Measurements from ENCODE around the gene ANXA6.

ANXA6 gene

DNA sequence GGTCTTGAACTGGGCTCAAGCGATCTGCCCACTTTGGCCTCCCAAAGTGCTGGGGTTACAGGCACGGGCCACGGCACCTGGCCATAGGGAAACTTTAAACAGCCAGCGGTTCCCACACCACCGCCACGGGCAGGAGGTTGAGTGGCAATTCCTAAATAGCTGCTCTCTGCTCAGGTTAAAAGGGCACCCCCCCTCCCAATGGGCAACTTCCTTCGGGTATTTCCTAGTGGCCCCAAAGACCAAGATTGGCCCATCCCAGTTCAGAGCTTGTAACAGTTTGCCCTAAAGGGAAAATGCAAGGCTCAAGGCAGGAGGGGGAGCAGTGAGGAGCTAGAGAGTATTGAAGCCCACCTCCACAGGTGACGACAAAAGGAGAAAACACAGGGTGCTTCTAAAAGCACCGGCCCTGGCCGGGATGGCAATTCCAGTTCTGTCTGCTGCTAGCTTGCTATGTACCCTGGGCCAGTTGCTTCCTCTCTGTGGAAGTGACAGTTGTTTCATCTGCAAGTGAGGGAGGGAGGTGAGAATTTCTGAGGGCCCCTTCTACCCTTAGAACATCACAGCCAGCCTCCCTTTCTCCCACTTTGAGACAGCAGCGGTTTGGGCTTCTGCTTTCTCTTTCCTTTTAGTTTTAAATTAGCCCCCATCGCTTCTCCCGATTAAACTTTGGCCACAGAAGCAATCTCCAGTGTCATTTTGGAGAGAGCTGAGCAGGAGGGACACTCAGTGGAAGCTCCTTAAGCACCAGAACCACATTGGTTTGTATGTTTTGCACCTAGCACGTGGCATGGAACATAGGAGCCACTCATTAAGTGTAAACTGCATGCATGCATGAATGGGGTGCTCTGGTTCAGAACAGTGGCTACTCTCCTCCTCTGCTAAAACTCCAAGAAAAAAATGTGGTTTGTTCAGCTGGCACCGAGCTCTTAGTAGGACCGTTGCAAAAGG lies 59.5 kb downstream of the ANXA6 start:
- DNase-seq, result peak; percentile 76

DNA sequence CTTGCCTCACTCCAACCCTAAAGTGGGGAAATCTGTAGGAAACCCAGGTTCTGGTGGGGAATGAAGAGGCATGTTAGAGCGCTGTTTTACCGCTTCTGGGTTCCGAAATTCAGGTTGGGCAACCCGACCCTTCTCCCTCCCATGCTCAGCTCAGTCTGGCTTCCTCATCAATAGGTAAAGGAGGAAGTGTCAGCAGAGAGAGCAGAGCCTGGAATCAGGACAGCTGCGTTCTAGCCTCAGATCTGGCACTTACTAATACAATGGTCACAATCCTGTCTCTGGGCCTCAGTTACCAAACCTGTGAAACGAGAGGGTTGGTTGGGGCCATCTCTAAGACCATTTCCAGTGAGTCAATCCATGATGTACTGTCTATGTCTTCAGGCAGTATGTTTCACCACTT lies 60.5 kb downstream of the ANXA6 start:
- DNase-seq, result no peak

DNA sequence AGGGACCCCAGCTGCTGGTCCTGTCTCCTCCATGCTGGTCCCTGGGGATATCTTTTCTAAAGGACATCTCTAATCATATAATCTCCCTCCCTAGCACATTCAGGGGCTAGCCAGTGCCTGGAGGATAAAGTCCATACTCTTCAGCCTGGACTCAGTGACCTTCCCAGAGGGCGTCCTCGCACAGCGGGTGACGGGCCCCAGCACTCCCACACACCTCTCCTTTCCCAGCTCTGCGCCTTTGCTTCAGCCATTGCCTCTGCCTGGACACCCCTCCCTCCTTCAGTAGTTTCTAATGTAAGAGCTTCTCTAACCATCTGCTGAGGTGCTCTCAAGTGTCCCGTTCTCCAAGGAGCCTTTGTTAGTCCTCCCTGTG lies 61.6 kb downstream of the ANXA6 start:
- DNase-seq, result no peak

DNA sequence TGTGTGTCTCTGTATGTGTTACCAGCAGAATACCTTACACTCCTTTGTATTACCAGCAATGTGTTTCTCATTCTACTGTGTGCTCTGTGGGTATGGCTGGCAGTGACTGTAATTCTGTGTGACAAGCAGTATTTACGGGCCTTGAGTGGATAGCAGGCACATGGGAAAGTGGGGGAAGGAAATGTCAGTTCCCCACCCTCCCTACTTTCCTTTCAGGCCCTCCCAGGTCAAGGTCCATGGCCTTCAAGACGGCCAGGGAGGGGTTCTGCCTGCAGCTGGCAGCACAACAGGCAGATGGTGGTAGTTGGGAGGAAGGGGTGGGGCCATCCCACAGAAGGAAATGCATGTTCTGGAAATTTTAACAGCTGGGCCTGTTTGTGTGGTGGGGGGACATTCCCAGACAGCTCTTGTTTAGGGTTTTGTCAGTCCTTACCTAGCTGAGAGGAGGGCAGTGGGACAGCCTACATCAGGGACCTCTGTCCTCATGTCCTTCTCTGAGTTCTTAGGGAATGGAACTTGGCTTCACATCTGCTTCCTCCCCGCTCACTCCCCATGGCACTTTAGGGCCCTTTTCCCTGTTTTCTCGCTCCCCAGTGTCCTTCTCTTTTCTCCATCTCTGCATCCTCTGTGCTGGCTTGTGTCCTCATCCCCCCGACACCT lies 62.1 kb downstream of the ANXA6 start:
- DNase-seq, result no peak

DNA sequence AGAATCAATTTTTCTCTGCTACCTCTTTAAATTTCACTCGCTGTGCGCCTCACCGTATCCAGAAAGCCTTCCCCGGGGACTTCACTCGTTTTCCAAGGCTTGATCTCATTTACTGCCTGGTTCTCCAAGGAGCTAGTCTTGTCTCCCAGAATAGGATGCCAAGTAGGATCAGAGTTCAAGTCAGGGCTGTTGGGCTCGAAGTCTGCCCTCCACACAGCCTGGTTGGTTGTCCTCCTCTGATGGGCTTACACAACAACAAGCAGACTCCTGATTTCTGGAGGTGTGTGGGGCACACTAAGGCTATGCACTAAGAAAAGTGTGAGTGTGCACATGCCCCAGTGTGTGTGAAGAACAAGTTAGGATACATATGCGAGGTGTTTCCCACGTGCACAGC lies 62.7 kb downstream of the ANXA6 start:
- no peak for DNase-seq

DNA sequence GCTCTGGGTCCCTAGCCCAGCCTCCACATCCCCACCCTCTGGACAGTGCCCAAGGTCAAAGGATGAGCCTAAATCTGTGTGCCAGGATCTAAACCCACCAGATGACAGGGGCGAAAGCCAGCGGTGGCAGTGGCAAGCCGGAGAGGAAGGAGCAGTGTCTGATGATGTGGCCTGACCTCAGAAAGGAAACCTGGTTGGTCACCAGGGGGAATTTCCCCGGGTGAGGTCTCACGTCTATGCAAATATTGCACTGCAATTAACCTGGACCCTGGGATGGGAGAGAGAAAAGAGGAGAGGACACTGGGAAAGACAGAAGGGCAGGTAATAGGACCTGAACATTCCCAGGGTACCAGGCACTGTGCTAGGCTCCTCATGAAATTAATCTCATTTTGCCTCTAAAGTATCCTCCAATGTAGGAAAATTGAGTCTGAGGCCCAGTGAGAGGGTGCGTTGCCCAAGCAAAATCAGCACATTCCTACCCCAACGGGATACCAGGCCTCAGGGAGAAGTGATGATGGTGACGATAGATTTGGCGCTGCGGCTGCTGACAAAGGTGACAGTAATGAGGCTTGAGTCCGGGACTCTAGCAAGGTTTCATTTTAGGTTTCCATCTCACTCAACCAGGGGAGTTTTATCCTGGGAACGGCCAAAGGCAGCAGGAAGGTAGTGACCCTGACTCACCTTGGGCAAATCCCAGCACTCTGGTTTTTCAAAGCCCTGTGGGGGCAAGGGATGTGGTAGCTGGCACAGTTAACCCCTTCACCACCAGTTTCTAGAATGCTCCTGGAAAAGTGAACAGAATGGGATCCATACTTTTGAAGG lies 63.3 kb downstream of the ANXA6 start:
- DNase-seq, result peak; percentile 82

DNA sequence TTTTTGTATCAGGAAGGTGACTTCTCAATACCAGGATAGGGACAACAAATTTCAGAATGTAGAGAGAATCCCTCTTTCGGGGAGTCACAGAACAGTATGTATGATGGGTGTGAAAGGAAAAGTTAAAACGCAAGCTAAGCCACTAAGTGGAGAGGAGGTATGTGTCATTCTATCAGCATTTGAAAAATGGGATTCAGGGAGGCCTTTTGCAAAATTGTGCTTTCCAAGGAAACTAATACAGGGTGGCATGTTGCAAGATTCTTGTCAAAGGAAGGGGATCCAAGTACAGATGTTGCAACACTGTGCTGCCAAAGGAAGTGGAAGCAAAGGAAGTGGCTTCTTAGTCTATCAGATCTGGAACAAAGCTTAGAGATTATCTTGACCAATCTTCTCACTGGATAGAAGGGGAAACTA lies 64.1 kb downstream of the ANXA6 start:
- no peak for DNase-seq

DNA sequence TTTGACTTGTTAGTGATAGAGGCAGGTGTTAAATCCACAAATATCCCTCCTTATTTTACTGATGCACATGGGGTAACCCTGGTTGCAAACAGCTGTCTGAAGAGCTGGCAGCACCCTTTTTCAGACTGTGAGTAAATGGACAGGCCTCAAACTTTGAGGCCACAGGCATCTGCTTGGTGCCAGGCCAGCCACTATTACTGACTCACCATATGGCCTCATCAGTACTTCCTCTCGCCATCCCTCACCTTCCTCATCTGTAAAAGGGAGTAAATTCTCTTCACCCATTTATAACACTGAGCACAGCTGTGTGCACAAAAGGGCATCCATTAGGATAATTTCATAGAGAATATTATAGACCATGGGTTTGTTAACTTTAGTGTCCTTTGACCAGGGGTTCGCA lies 64.8 kb downstream of the ANXA6 start:
- DNase-seq, result no peak

DNA sequence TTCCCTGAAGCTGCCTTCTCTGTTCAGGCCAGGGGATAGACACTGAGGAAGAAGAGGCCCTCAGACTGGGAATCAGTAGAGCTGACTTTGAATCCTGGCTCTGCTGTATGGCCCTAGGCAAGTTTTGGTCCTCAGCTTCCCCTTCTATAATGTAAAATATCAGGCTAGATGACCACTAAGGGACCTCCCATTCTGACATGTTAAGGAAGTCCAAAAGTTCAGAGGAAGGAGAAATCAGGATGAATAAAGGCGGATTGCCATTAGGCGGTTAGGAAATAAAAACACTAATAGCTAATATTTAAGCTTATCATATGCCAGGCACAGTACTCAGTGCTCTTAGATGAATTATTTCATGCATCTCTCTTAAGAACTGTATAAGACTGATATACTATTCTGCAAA lies 67.9 kb downstream of the ANXA6 start:
- no peak for DNase-seq

DNA sequence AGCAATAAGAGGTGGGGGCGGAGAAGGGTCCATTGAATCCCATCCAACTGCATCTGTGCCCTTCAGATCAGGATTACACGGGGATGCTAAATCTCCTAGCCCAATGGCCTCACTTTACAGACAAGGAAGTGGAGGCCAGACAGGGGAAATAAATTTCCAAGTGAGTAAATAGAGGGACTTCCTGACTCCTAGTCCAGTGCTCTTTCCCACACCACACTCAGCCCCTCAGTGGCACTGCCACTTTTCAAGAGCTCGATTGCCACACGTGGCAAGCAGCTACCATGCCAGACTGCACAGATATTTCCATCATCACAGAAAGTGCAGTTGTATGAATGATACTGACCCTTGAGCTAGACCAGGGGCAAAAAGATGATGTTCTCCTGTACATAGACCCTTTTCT lies 68.6 kb downstream of the ANXA6 start:
- no peak for DNase-seq

DNA sequence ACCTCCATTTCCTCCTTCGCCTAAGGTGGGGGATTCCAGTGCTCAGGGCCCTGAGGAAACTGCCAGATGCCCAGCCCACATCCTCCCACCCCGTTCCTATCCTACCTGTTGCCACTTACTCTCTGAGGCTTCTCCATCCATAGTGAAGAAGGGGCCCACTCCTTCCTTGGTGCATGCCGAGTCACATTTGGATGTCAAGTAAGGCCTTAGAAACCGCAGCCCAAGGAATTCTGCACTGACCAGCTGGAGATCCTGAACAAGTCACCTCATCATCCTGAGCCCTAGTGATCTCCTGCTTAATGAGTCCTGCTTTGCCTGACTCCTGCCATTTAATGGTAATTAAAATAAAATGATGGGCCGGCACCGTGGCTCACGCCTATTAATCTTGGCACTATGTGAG lies 70.1 kb downstream of the ANXA6 start:
- DNase-seq, result no peak

DNA sequence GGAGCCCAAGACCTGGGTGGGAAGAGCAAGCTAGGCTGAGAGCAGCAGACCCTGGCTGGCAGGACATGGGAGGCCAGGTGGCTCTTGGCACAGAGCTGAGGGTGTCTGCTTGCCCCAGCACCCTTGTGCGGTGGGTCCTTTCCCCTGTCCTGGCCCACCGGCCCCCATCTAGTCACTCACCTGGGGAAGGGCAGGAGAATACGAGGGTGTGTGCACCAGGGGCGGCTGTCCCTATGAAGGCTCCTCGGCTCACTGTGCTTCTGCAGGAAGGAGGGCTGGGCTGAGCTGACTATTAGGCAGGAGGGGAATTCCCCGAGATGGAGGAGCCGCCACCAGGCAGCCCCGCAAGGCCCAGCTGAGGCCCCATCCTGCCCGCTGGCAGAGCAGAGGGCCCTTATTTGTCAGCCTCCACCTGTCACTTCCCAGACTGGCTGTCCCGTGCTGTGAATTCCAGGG lies 70.6 kb downstream of the ANXA6 start:
- DNase-seq, result peak; percentile 81

DNA sequence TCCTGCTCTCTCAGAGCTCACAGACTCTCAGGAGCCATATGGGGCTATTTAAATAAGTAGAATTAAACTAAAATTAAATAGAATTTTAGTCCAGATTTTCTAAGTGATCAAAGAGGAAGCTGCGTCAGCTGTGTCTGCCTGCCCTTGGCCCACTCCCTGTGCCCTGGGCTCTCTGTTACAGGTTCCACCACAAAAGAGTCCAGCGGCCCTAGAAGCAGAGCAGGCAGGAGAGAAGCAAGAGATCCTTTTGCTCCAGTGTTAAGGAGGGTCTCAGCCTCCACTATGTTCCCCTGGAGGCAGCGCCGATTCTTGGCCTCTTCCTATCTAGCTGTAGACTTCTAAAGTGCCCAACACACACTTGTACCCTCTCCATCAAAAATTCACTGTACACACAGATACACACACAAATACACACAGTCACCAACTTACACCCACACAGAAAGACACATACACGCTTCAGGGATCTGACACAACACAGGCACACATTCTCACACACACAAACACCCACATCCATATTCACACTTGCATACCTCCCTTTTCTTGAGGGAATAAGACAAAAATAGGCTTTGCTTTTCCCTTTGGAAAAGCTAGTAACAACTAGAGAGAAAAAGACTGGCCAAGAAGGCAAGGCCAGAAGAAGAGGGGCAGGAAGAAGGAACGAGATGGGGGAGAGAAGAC lies 71.2 kb downstream of the ANXA6 start:
- DNase-seq, result no peak

DNA sequence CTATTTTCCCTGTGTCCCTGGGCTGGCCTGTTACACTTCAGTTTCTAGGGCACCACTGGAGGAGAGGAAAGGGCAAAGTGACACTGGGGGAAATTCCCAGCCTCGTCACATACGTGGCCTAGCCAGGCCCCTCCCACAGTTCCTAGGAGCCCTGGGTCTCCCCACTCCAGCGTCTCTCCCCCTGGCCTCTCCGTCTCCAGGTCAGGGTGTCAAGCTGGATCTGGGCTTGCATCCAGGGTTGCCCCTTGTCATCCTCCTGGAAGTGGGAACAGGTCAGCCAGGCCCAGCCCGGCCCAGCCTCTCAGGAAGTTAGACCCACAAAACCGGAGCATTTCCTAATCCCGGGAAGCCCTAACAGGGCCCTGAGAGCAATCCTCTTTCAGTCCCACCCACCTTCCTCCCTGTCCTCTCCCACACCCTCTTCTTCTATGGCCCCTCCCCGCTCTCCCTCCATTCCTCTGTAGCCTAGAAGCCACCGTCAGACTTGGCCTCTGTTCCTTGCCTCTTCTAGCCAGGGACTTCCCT lies 72.0 kb downstream of the ANXA6 start:
- DNase-seq, result no peak

DNA sequence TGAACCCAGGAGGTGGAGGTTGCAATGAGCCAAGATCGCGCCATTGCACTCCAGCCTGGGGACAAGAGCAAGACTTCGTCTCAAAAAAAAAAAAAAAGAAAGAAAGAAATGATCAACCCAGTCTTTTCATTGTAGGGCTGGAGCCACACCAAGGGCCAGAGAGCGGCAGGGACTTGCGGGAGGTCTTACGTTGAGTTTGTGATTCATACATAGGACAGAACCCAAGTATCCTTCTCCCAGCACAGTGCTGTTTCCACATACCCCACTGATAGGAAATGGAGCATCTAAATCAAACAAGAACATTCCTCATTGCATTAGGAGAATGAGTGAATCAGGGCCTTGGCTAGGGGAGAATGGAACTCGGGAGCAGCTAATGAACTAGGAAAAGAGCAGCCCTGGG lies 73.2 kb downstream of the ANXA6 start:
- no peak for DNase-seq

DNA sequence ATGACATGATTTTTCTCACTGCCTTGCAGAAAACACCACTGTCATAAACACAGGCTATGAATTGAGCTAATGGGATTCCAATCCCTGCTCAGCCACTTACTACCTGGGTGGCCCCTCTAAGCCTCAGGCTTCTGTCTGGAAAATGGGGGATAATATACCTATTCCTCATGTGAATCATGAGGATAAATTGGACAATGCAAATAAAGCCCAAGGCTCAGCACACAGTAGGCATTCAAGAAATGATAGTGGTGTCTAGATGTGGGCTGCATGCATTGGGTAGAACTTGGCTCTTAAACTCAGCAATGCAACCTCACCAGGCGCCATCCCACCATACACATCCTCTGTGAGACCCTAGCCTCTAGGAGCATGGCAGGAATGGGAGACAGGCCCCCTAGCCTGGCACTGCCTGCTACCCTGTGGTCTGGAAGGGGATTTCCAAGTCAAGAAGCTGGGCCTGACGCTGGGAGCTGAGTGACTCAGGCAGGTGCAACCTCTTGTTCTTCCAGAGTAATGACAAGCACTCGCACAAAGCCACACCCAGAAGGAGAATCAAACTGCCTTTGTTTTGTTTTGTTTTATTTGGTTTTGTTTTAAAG lies 74.4 kb downstream of the ANXA6 start:
- DNase-seq, result peak; percentile 77

DNA sequence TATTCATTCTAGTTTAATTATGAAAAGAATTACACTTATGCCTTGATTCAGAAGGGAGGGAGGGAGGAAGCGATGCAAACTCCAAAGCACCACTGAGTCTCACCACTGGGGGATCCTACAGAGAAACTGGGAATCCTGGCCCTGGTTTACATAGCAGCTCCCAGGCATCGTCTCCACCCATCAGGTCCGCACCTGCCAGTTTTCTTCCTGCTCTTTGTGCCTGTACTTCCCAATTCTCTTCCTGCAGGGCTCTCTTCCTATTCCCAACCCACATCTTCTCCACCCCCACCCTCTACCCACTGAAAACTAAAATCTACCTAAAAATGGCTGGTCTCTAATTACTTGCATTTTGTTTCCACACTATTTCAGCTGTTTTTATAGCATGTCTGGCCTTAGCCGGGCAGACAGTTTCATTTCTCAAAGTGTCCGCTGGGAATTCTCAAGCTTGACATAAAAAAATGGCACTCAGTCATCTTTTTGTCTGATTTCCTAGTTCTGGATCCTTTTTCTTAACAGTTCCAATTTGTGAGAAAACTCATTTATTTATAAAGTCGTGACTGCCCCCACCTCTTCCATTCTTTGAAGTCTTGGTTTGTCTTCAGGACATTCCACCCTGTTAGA lies 75.2 kb downstream of the ANXA6 start:
- no peak for DNase-seq

DNA sequence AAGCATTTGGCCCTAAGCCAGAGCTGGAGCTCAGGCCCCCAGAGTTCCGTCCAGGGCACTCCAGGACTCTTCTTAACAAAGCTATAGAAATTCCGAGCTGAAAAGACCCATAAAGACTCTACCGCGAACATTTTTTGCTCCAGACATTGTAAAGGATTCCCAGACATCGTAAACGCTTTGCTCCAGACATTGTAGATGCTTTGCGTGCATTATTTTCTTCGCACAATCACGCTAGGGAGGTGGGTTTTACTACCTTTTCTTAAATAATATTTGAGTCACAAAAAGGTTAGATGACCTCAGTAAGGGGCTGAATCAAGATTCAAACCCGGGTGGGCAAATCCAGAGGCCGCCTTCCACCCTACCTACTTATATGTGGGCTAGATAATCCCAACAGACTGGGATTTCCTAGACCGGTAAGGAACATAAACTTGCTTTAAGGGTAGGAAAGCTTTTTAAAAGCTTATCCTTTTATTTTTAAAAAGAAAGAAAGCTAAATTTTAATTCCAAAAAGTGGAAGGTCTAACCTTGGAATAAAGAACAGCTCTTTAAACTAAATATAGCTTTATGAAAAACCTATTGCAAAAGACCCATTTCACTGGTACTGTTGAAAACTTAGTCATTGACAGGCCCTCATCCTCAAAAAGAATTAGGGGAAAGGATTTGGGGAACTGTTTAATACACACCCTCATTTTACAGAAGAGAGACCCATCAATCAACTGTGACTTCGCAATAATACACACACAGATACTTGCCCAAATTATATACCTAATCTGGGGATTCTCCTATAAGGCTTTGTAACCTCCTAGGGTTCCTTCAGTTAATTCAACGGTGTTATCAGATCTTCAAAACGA lies 75.9 kb downstream of the ANXA6 start:
- no peak for DNase-seq

DNA sequence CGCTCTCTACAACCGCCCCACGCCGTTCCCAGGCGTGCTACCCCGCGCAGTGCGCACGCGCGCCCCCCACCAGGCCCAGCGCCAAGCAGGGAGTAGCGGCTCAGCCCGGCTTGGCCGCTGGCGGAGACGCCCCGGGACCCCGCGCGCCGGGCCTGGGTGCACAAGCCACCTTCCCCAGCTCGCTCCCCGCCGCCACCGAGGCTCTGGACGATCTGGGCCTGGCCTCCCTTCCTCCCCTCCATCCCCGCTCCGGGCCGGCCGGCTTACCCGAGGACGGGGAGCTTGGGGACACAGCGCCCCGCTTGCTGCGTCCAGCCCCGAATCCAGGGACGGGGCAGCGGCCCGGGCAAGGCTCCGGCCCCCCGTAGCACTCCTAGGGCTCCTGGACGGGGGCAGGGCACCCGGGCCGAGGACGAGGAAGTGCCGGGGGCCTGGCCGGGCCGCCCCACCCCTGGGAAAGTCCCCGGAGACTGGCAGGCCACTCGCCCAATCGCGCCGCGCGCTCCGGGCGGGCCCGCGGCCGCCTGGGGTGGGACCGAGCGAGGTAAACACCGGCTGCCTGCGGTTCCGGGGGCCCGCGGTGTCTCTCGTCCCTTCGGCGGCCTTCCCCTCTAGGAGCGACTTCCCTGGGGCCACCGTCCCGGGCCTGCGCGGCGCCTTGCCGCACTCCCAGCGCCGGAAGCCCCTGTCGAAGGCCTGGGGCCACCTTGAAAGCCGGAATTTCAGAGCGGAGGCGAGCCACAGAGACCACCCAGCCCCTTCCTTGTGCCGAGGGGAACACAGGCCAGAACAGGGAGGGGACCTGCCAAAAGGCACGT lies 76.8 kb downstream of the ANXA6 start, which contains the start of gene TNIP1:
TSS of gene TNIP1 (minus strand) at position 422 of the 818 bp plus-strand sequence. CDS start 15,939 bp downstream, outside the sequence.
- peak; percentile 99 for DNase-seq

All from activated CD8-positive, alpha-beta memory T cell treated with anti-CD3 and anti-CD28 coated beads for 24 hours (primary cell).